ENCODE results near the gene ZBTB20.

ZBTB20 gene

GRCh38 chr3:114393367-114394072, 753.6 kb downstream of the ZBTB20 start:
- DNase-seq (ENCODE audit: low read depth in 1 of 2, low spot score in 1 of 2), result no peak
- no peak for TF ChIP-seq REST (IDR thresholded peaks at IDR 0.05; ENCODE audit: insufficient replicate concordance, low read depth)
- TF ChIP-seq SPI1 (IDR thresholded peaks at IDR 0.05; ENCODE audit: borderline replicate concordance, low read depth), result no peak
- no peak overlapping the region for H3K27ac ChIP-seq (replicated peaks)
- H3K27me3 ChIP-seq (ENCODE audit: insufficient read depth, poor library complexity, severe bottlenecking), result peaks cover 2% of the 10 kb centered on the region
- no peak overlapping the region for H3K4me3 ChIP-seq (replicated peaks; ENCODE audit: insufficient read depth, low read length)

- H3K4me3 ChIP-seq (replicated peaks; ENCODE audit: insufficient read depth, low read length), result no peak overlapping the region
- TF ChIP-seq POLR2AphosphoS5 (IDR thresholded peaks at IDR 0.05; ENCODE audit: low read depth), result no peak
- TF ChIP-seq REST (IDR thresholded peaks at IDR 0.05; ENCODE audit: insufficient replicate concordance, low read depth), result no peak
- no peak for TF ChIP-seq CTCF (IDR thresholded peaks at IDR 0.05; ENCODE audit: insufficient read depth, low read length)
- no peak for TF ChIP-seq GABPA (IDR thresholded peaks at IDR 0.05; ENCODE audit: low read depth)
- no peak for TF ChIP-seq SPI1 (IDR thresholded peaks at IDR 0.05; ENCODE audit: borderline replicate concordance, low read depth)
- peaks cover 2% of the 10 kb centered on the region for H3K27me3 ChIP-seq (ENCODE audit: insufficient read depth, poor library complexity, severe bottlenecking)
- no peak overlapping the region for H3K27ac ChIP-seq (replicated peaks)
- no peak for DNase-seq (ENCODE audit: low read depth in 1 of 2, low spot score in 1 of 2)
Measured at GRCh38 chr3:114392831-114393230, 754.3 kb downstream of the ZBTB20 start.

GRCh38 chr3:114389156-114389555, 757.9 kb downstream of the ZBTB20 start:
- DNase-seq (ENCODE audit: low read depth in 1 of 2, low spot score in 1 of 2), result no peak
- no peaks in the 10 kb centered on the region for H3K27me3 ChIP-seq (ENCODE audit: insufficient read depth, poor library complexity, severe bottlenecking)
- no peak overlapping the region for H3K4me3 ChIP-seq (replicated peaks; ENCODE audit: insufficient read depth, low read length)
- TF ChIP-seq REST (IDR thresholded peaks at IDR 0.05; ENCODE audit: insufficient replicate concordance, low read depth), result no peak
- no peak for TF ChIP-seq POLR2AphosphoS5 (IDR thresholded peaks at IDR 0.05; ENCODE audit: low read depth)
- TF ChIP-seq SPI1 (IDR thresholded peaks at IDR 0.05; ENCODE audit: borderline replicate concordance, low read depth), result no peak
- H3K27ac ChIP-seq (replicated peaks), result no peak overlapping the region

- H3K27me3 ChIP-seq (ENCODE audit: insufficient read depth, poor library complexity, severe bottlenecking), result no peaks in the 10 kb centered on the region
- H3K27ac ChIP-seq (replicated peaks), result no peak overlapping the region
- no peak overlapping the region for H3K4me3 ChIP-seq (replicated peaks; ENCODE audit: insufficient read depth, low read length)
- no peak for TF ChIP-seq REST (IDR thresholded peaks at IDR 0.05; ENCODE audit: insufficient replicate concordance, low read depth)
- DNase-seq (ENCODE audit: low read depth in 1 of 2, low spot score in 1 of 2), result no peak
Measured at GRCh38 chr3:114384558-114384903, 762.6 kb downstream of the ZBTB20 start.
